ENCODE data around the gene SELENOO. TPM values are rescaled to one million over a fixed set of nuclear protein-coding genes. Genes with fewer than 3 reads are reported as not detected.

Gene SELENOO
- total and polyA plus RNA-seq, 9 donors: 10.8 to 21.1 (median 14.3) TPM

- Histone ChIP-seq H3K4me3 (ENCODE audit: low read length) (peak within 1 kb of the TSS; percentile 53), H3K27me3 (ENCODE audit: control insufficient read depth, insufficient read depth, low read length) (no peaks in the 10 kb centered on the region), H3K27ac (ENCODE audit: low read length) (no peak within 1 kb of the TSS), H3K9me3 (replicated peaks; ENCODE audit: control insufficient read depth, low read depth, low read length) (no peaks in the 10 kb centered on the region), H3K4me1 (ENCODE audit: control insufficient read depth, insufficient read depth, low read length) (peaks cover 46% of the 10 kb centered on the region), H3K36me3 (ENCODE audit: control insufficient read depth, insufficient read depth, low read length) (no peaks in the 10 kb centered on the region)
- peak; percentile 96 for DNase-seq
- WGBS (ENCODE audit: insufficient coverage): 3% methylated on average over 41 of the region's 90 CpGs
Measured at GRCh38 chr22:50185375-50186087, 15.3 kb upstream of the SELENOO start, which contains the start of gene TRABD. TRABD (plus strand) TSS chr22:50185913; CDS start chr22:50193061, 7,148 bp downstream.

- no peaks in the 10 kb centered on the region for H3K27me3 ChIP-seq (ENCODE audit: control insufficient read depth, insufficient read depth, low read length)
- H3K4me1 ChIP-seq (ENCODE audit: control insufficient read depth, insufficient read depth, low read length): peaks cover 53% of the 10 kb centered on the region
- no peaks in the 10 kb centered on the region for H3K36me3 ChIP-seq (ENCODE audit: control insufficient read depth, insufficient read depth, low read length)
- no peak for DNase-seq
- under 1% methylated on average over 47 of the region's 47 CpGs for whole genome bisulfite sequencing (ENCODE audit: insufficient coverage)
- no peaks in the 10 kb centered on the region for H3K9me3 ChIP-seq (replicated peaks; ENCODE audit: control insufficient read depth, low read depth, low read length)
- H3K4me3 ChIP-seq (ENCODE audit: low read length): peak overlapping the region; percentile 53
- no peak overlapping the region for H3K27ac ChIP-seq (ENCODE audit: low read length)
Measured at GRCh38 chr22:50186181-50186714, 14.6 kb upstream of the SELENOO start.

- WGBS (ENCODE audit: insufficient coverage): 38% methylated on average over 23 of the region's 26 CpGs
- DNase-seq: no peak
- H3K4me3 ChIP-seq (ENCODE audit: low read length): peak overlapping the region; percentile 53
- no peaks in the 10 kb centered on the region for H3K9me3 ChIP-seq (replicated peaks; ENCODE audit: control insufficient read depth, low read depth, low read length)
- no peak overlapping the region for H3K27ac ChIP-seq (ENCODE audit: low read length)
- peaks cover 56% of the 10 kb centered on the region for H3K4me1 ChIP-seq (ENCODE audit: control insufficient read depth, insufficient read depth, low read length)
- no peaks in the 10 kb centered on the region for H3K27me3 ChIP-seq (ENCODE audit: control insufficient read depth, insufficient read depth, low read length)
- no peaks in the 10 kb centered on the region for H3K36me3 ChIP-seq (ENCODE audit: control insufficient read depth, insufficient read depth, low read length)
Measured at GRCh38 chr22:50186761-50187523, 13.9 kb upstream of the SELENOO start.

- no peak for DNase-seq
- Histone ChIP-seq H3K36me3 (ENCODE audit: control insufficient read depth, insufficient read depth, low read length) (peaks cover 4% of the 10 kb centered on the region), H3K4me1 (ENCODE audit: control insufficient read depth, insufficient read depth, low read length) (peaks cover 59% of the 10 kb centered on the region), H3K27ac (ENCODE audit: low read length) (no peak overlapping the region), H3K9me3 (replicated peaks; ENCODE audit: control insufficient read depth, low read depth, low read length) (no peaks in the 10 kb centered on the region), H3K4me3 (ENCODE audit: low read length) (no peak overlapping the region), H3K27me3 (ENCODE audit: control insufficient read depth, insufficient read depth, low read length) (no peaks in the 10 kb centered on the region)
- WGBS (ENCODE audit: insufficient coverage): 83% methylated on average over 4 of the region's 11 CpGs
Measured at GRCh38 chr22:50188356-50188755, 12.5 kb upstream of the SELENOO start.

- WGBS (ENCODE audit: insufficient coverage): 45% methylated on average over 16 of the region's 20 CpGs
- Histone ChIP-seq H3K4me3 (ENCODE audit: low read length) (no peak overlapping the region), H3K36me3 (ENCODE audit: control insufficient read depth, insufficient read depth, low read length) (peaks cover 13% of the 10 kb centered on the region), H3K27ac (ENCODE audit: low read length) (peak overlapping the region; percentile 86), H3K4me1 (ENCODE audit: control insufficient read depth, insufficient read depth, low read length) (peaks cover 53% of the 10 kb centered on the region), H3K9me3 (replicated peaks; ENCODE audit: control insufficient read depth, low read depth, low read length) (no peaks in the 10 kb centered on the region), H3K27me3 (ENCODE audit: control insufficient read depth, insufficient read depth, low read length) (no peaks in the 10 kb centered on the region)
- no peak for DNase-seq
Measured at GRCh38 chr22:50189184-50189848, 11.5 kb upstream of the SELENOO start.

- H3K27ac ChIP-seq (ENCODE audit: low read length): peak overlapping the region; percentile 86
- WGBS (ENCODE audit: insufficient coverage): 0% methylated on average over 3 of the region's 4 CpGs
Measured at GRCh38 chr22:50189849-50190181, 11.0 kb upstream of the SELENOO start.

GRCh38 chr22:50190182-50190940, 10.4 kb upstream of the SELENOO start:
- WGBS (ENCODE audit: insufficient coverage): 8% methylated on average over 42 of the region's 43 CpGs
- H3K9me3 ChIP-seq (replicated peaks; ENCODE audit: control insufficient read depth, low read depth, low read length): no peaks in the 10 kb centered on the region
- H3K4me3 ChIP-seq (ENCODE audit: low read length): peak overlapping the region; percentile 2
- peak; percentile 70 for DNase-seq
- H3K27ac ChIP-seq (ENCODE audit: low read length): peak overlapping the region; percentile 86
- H3K36me3 ChIP-seq (ENCODE audit: control insufficient read depth, insufficient read depth, low read length): peaks cover 22% of the 10 kb centered on the region
- H3K27me3 ChIP-seq (ENCODE audit: control insufficient read depth, insufficient read depth, low read length): no peaks in the 10 kb centered on the region
- H3K4me1 ChIP-seq (ENCODE audit: control insufficient read depth, insufficient read depth, low read length): peaks cover 44% of the 10 kb centered on the region

More at GRCh38 chr22:50189849-50190181, 11.0 kb upstream of the SELENOO start:
- Histone ChIP-seq H3K27me3 (ENCODE audit: control insufficient read depth, insufficient read depth, low read length) (no peaks in the 10 kb centered on the region), H3K4me3 (ENCODE audit: low read length) (peak overlapping the region; percentile 2), H3K4me1 (ENCODE audit: control insufficient read depth, insufficient read depth, low read length) (peaks cover 48% of the 10 kb centered on the region), H3K9me3 (replicated peaks; ENCODE audit: control insufficient read depth, low read depth, low read length) (no peaks in the 10 kb centered on the region), H3K36me3 (ENCODE audit: control insufficient read depth, insufficient read depth, low read length) (peaks cover 18% of the 10 kb centered on the region)
- peak; percentile 85 for DNase-seq

- 44% methylated on average over 16 of the region's 18 CpGs for WGBS (ENCODE audit: insufficient coverage)
- H3K9me3 ChIP-seq (replicated peaks; ENCODE audit: control insufficient read depth, low read depth, low read length): no peaks in the 10 kb centered on the region
- no peaks in the 10 kb centered on the region for H3K27me3 ChIP-seq (ENCODE audit: control insufficient read depth, insufficient read depth, low read length)
- H3K4me3 ChIP-seq (ENCODE audit: low read length): peak overlapping the region; percentile 2
- H3K4me1 ChIP-seq (ENCODE audit: control insufficient read depth, insufficient read depth, low read length): peaks cover 43% of the 10 kb centered on the region
- peak overlapping the region; percentile 86 for H3K27ac ChIP-seq (ENCODE audit: low read length)
- DNase-seq: peak; percentile 61
- peaks cover 23% of the 10 kb centered on the region for H3K36me3 ChIP-seq (ENCODE audit: control insufficient read depth, insufficient read depth, low read length)
Measured at GRCh38 chr22:50190941-50191741, 9.7 kb upstream of the SELENOO start.

Measured in muscle of leg (tissue), 11 donors.